Epithelial cell of alveolus of lung (primary cell): ENCODE results near the gene TSPAN9. TPM values are rescaled to one million over a fixed set of nuclear protein-coding genes. Genes with fewer than 3 reads are reported as not detected.

Experiments used
- total RNA-seq: library from RNA; depleted of rRNA; stranded (reverse); fragments of >200 nt; gene quantifications from 2 replicates; pipeline ENCODE4 v1.2.1, GENCODE V29; 2015

The TSPAN9 gene
- total RNA-seq, result 27.4 and 57.2 TPM in 2 replicates

DNA sequence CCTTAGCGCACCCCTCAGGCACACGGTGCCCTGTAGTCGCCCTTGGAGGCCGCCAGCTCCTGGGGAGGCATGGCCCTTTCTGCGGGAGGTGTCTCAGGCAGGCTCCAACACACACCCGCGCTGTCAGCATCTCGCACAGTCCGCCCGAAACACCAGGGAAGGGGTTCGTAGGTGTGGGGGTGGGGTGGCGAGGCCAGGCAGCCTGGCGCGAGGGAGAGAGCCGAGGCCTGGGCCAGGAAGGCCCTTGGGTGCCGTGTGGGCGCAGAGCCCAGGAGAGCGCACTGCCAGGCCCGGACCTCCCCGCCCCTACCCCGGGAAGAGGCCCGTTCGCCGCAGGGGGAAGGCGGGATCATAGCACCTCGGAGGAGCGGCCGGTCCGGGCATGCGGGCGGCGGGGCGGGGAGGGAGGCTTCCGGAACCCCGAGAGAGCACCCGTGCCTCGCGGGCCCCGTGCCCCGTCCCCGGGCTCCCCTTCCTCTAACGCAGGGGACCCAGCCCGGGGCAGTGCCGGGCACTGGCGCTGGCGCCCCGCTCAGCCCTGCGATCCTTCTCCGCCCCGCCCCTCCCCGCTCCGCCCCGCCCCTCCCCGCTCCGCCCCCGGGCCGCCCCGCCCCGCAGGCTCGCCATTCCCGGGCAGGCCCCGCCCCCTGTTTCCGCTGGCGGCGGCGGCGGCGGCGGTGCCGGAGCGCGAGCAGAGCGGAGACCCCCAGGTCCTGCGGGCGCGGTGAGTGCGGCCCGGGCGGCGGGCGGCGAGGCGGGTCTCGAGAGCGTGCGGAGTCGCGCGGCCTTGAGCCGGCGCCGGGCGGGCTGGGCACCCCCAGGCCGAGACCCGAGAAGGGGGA is at the start of gene TSPAN9:
Gene TSPAN9, plus strand, starts transcription at position 650 of the 842 bp plus-strand sequence. CDS start 123,815 bp downstream, outside the sequence.

Other genes with a start within 250 kb of the TSPAN9 start
- 1.0 TPM in 1 of 2 replicates, not detected in the other for gene NRIP2, start 242.3 kb upstream of the TSPAN9 start, total RNA-seq
- gene TEX52, start 220.3 kb upstream of the TSPAN9 start, total RNA-seq, result not detected in 2 replicates
- 13.1 and 39.3 TPM in 2 replicates for gene FOXM1, start 200.2 kb upstream of the TSPAN9 start, total RNA-seq
- gene RHNO1, start 200.2 kb upstream of the TSPAN9 start, total RNA-seq, result 13.6 and 38.8 TPM in 2 replicates
- 26.7 and 28.1 TPM in 2 replicates for gene TULP3, start 186.5 kb upstream of the TSPAN9 start, total RNA-seq
- 16.2 and 36.0 TPM in 2 replicates for gene TEAD4, start 118.0 kb upstream of the TSPAN9 start, total RNA-seq